ENCODE data around the gene SERINC3.

GRCh38 chr20:44483112-44483511 lies 38.8 kb downstream of the SERINC3 start:
- no peak for TF ChIP-seq CTCF (IDR thresholded peaks at IDR 0.05; ENCODE audit: control extremely low read depth in 1 of 3, insufficient read depth in 1 of 3, low read depth in 1 of 3, low read length in 3 of 3)
- no peak for TF ChIP-seq POLR2A (IDR thresholded peaks at IDR 0.05; ENCODE audit: control extremely low read depth in 1 of 2, low read depth in 2 of 2, low read length in 2 of 2)
- TF ChIP-seq CEBPB (IDR thresholded peaks at IDR 0.05; ENCODE audit: low read depth, low read length) = no peak
- TF ChIP-seq JUN (IDR thresholded peaks at IDR 0.05; ENCODE audit: low read depth, low read length) = no peak
- TF ChIP-seq POLR2AphosphoS5 (IDR thresholded peaks at IDR 0.05; ENCODE audit: low read depth, low read length) = no peak
- TF ChIP-seq EGR1 (IDR thresholded peaks at IDR 0.05; ENCODE audit: borderline replicate concordance, low read depth, low read length) = no peak
- TF ChIP-seq ASH2L (IDR thresholded peaks at IDR 0.05; ENCODE audit: low read length) = no peak
- no peak for TF ChIP-seq CBX5 (IDR thresholded peaks at IDR 0.05; ENCODE audit: low read depth, low read length)
